GM12873 (cell line): Measurements from ENCODE around the gene GMPPA.

ENCODE experiments used
- TF ChIP-seq, protein P1 (sequence below): IDR thresholded peaks from 2 replicates; pipeline ENCODE4 v1.5.1; 2012; ENCODE audit warnings: low read depth, mild to moderate bottlenecking, moderate library complexity, low read length, control low read depth; ENCODE audit not compliant: insufficient read depth; ENCODE audit errors: missing control alignments

GMPPA gene

DNA sequence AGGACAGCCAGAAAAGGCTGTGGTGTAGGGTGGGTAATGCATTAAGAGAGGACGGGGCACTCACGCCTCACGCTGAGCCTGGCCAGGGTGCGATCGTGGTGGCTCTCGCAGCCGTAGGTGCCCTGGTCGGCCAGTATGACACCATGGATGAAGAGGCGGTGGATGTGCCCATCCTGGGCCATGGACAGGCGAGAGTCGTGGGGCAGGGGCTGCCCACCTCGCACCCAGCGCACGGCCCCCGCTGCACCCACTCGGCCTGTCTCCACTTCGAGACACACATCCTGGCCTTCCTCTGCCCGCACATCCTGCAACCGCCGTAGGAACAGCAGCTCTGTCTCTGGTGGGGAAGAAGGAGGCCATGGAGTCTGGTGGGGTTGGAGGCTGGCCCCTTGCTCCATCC lies 57.3 kb downstream of the GMPPA start:
- TF ChIP-seq, protein P1, sequence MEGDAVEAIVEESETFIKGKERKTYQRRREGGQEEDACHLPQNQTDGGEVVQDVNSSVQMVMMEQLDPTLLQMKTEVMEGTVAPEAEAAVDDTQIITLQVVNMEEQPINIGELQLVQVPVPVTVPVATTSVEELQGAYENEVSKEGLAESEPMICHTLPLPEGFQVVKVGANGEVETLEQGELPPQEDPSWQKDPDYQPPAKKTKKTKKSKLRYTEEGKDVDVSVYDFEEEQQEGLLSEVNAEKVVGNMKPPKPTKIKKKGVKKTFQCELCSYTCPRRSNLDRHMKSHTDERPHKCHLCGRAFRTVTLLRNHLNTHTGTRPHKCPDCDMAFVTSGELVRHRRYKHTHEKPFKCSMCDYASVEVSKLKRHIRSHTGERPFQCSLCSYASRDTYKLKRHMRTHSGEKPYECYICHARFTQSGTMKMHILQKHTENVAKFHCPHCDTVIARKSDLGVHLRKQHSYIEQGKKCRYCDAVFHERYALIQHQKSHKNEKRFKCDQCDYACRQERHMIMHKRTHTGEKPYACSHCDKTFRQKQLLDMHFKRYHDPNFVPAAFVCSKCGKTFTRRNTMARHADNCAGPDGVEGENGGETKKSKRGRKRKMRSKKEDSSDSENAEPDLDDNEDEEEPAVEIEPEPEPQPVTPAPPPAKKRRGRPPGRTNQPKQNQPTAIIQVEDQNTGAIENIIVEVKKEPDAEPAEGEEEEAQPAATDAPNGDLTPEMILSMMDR: no peak

DNA sequence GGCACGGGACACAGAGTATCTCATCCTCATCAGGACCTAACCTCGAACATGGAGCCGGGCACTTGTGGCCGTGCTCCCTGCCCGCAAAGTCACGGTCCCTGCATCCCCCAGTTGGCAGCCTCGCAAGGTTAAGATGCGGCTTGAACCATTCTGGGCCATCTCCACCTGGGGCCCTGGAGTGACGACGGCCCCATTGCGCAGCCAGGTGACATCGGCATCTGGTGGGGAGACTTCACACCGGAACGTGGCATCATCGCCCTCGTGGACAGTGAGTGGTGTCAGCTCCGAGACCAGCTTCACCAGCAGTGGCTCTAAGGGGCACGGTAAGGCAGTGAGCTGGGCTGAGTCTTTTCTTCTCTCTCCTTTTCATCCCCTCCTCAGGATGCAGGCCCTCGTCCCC lies 57.7 kb downstream of the GMPPA start:
- TF ChIP-seq, protein P1: no peak
